A549 (cell line): ENCODE results near the gene UST. TPM values are rescaled to one million over a fixed set of nuclear protein-coding genes. Genes with fewer than 3 reads are reported as not detected.

Experiments
- ATAC-seq, 2 experiments: fragments of 200-7000 bp in 1 of 2; fragments of >200 bp in 1 of 2; cut with Nextera tagmentation in 1 of 2; cut with Tn5 transposase in 1 of 2; 3 replicates each; pipeline versions ENCODE4 v1.8.0 to v1.9.1; 2018 to 2020; ENCODE audit warnings: mild to moderate bottlenecking in 1 of 2, moderate library complexity in 1 of 2
- CTCF ChIA-PET: fragments of 300-600 bp; sonication (Branson Sonifier 250); formaldehyde crosslinking; extraction: SDS; loops from one replicate; lab custom pipeline; 2021; ENCODE audit warnings: antibody characterized with exemption, inconsistent platforms; lab: Yijun Ruan, JAX
- POLR2A ChIA-PET: fragments of 350-600 bp; formaldehyde crosslinking; extraction: SDS; loops from one replicate; lab custom pipeline; 2021; ENCODE audit warnings: antibody characterized with exemption, inconsistent platforms; lab: Yijun Ruan, JAX
- DNase-seq, 2 experiments: peaks; one replicate each; pipeline versions ENCODE4 v3.0.0 to v3.0.0-alpha.2; 2011 to 2016; ENCODE audit warnings: low read depth in 1 of 2, low spot score in 1 of 2
- FAIRE-seq: peaks from 2 replicates; lab custom pipeline; 2011; peaks lifted over from hg19 to GRCh38; lab: Jason Lieb, UNC
- H3K27ac ChIP-seq, 2 experiments: fragments of >200 bp; sonication (Bioruptor Twin); formaldehyde crosslinking; 3 replicates each; pipeline ENCODE4 v1.5.1; 2016 to 2017
- H3K4me1 ChIP-seq: fragments of >200 bp; sonication (Bioruptor Twin); formaldehyde crosslinking; 3 replicates; pipeline ENCODE4 v1.6.1; 2016
- H3K4me2 ChIP-seq: fragments of >200 bp; sonication (Bioruptor Twin); formaldehyde crosslinking; 3 replicates; pipeline ENCODE4 v1.6.1; 2016
- H3K4me3 ChIP-seq: fragments of >200 bp; sonication (Bioruptor Twin); formaldehyde crosslinking; 3 replicates; pipeline ENCODE4 v1.5.1; 2016
- H3K9me3 ChIP-seq: fragments of >200 bp; sonication (Bioruptor Twin); formaldehyde crosslinking; 3 replicates; pipeline ENCODE4 v1.6.1; 2016
- CBX2 ChIP-seq: fragments of 200-600 bp; sonication (generic); IDR thresholded peaks from 2 replicates; pipeline ENCODE4 v1.6.1; 2016; ENCODE audit warnings: low read depth, mild to moderate bottlenecking, borderline replicate concordance
- CHD4 ChIP-seq: fragments of 200-600 bp; sonication (generic); IDR thresholded peaks from 2 replicates; pipeline ENCODE4 v1.6.1; 2016; ENCODE audit warnings: antibody characterized with exemption, mild to moderate bottlenecking, borderline replicate concordance
- CTCF ChIP-seq: fragments of >200 bp; sonication (Bioruptor Twin); formaldehyde crosslinking; IDR thresholded peaks from 3 replicates; pipeline ENCODE4 v1.5.1; 2016
- EHMT2 ChIP-seq: fragments of 200-600 bp; sonication (generic); IDR thresholded peaks from 2 replicates; pipeline ENCODE4 v1.6.1; 2016; ENCODE audit warnings: antibody characterized with exemption, low read depth, mild to moderate bottlenecking, moderate library complexity
- HEYL ChIP-seq: fragments of 250-450 bp; sonication (Bioruptor Pico); IDR thresholded peaks from 2 replicates; pipeline ENCODE4 v1.8.0; 2021; ENCODE audit warnings: mild to moderate bottlenecking, moderate library complexity
- HOXA7 ChIP-seq: fragments of 250-450 bp; sonication (Bioruptor Pico); IDR thresholded peaks from 2 replicates; pipeline ENCODE4 v1.5.0; 2020; ENCODE audit warnings: mild to moderate bottlenecking, moderate library complexity
- HOXB5 ChIP-seq: fragments of 250-450 bp; sonication (Bioruptor Pico); IDR thresholded peaks from 2 replicates; pipeline ENCODE4 v1.5.0; 2020; ENCODE audit warnings: mild to moderate bottlenecking, moderate library complexity
- JUN ChIP-seq, 2 experiments: fragments of >200 bp; sonication (Bioruptor Twin); formaldehyde crosslinking; IDR thresholded peaks; 2 replicates in 1 of 2; 3 replicates in 1 of 2; pipeline ENCODE4 v1.6.1; 2016 to 2017
- JUNB ChIP-seq: fragments of >200 bp; sonication (Bioruptor Twin); formaldehyde crosslinking; IDR thresholded peaks from 2 replicates; pipeline ENCODE4 v1.6.1; 2016
- MAZ ChIP-seq: fragments of 150-350 bp; IDR thresholded peaks from 2 replicates; pipeline ENCODE4 v1.6.1; 2014; ENCODE audit warnings: antibody characterized with exemption, low read depth, low read length, borderline replicate concordance
- NFE2L2 ChIP-seq: fragments of 150-350 bp; conservative IDR thresholded peaks from 2 replicates; pipeline ENCODE4 v1.6.1; 2014; ENCODE audit warnings: low read length
- NPAS2 ChIP-seq: fragments of 250-450 bp; sonication (Bioruptor Pico); IDR thresholded peaks from 2 replicates; pipeline ENCODE4 v1.8.0; 2022; ENCODE audit warnings: mild to moderate bottlenecking, moderate library complexity, borderline replicate concordance
- SMC3 ChIP-seq: fragments of >200 bp; sonication (Bioruptor Twin); formaldehyde crosslinking; IDR thresholded peaks from 3 replicates; pipeline ENCODE4 v1.6.1; 2018; ENCODE audit warnings: inconsistent platforms
- TFCP2L1 ChIP-seq: fragments of 250-450 bp; sonication (Bioruptor Pico); IDR thresholded peaks from 2 replicates; pipeline ENCODE4 v1.5.0; 2021; ENCODE audit warnings: mild to moderate bottlenecking
- ZFP36 ChIP-seq: fragments of 450-650 bp; IDR thresholded peaks from 2 replicates; pipeline ENCODE4 v1.6.1; 2014; ENCODE audit warnings: borderline replicate concordance; ENCODE audit not compliant: partially characterized antibody
- ZSCAN20 ChIP-seq: fragments of 250-450 bp; sonication (Bioruptor Pico); IDR thresholded peaks from 2 replicates; pipeline ENCODE4 v1.8.0; 2022; ENCODE audit warnings: mild to moderate bottlenecking, moderate library complexity
- WGBS: methylation state at CpG from one replicate; pipeline ENCODE4 v1.1.6; 2017; ENCODE audit errors: missing lambda C conversion rate; 5-methylcytosine and 5-hydroxymethylcytosine counted together
- polyA plus RNA-seq, 4 experiments: library from polyadenylated mRNA; depleted of rRNA in 3 of 4; stranded (reverse); fragments of >200 nt; fragmentation: RNase III in 1 of 4; extraction: RNeasy Plus Mini Kit Qiagen cat#74134 plus additional on column Dnase treatment in 1 of 4; gene quantifications; 2 replicates in 3 of 4; 3 replicates in 1 of 4; pipeline ENCODE4 v1.2.3, GENCODE V29; 2011 to 2017
- TF ChIP-seq, protein P1 (sequence below): fragments of 200-600 bp; sonication (generic); IDR thresholded peaks from 2 replicates; pipeline ENCODE4 v1.6.1; 2016; ENCODE audit warnings: antibody characterized with exemption, mild to moderate bottlenecking, moderate library complexity

UST gene
- polyA plus RNA-seq, 2 of the 4 experiments (the other 2 are of a cell fraction), result 0.54 to 1.7 TPM

GRCh38 chr6:149109397-149110070 lies 362.7 kb downstream of the UST start:
- Histone ChIP-seq H3K4me1 (no peaks in the 10 kb centered on the region), H3K4me2 (no peak overlapping the region), H3K9me3 (no peaks in the 10 kb centered on the region)
- no peak for ATAC-seq
- TF ChIP-seq MAZ (no peak), JUNB (no peak), HOXA7 (CRISPR knock-in tag) (no peak), TFCP2L1 (CRISPR knock-in tag) (no peak), SMC3 (no peak), EHMT2 (no peak)
- TF ChIP-seq, all 56 proteins: peak for 0
- FAIRE-seq (no peak), DNase-seq (no peak)
- 49% methylated on average over 4 of the region's 5 CpGs for WGBS
- no peak overlapping the region for H3K4me3 ChIP-seq
- ChIA-PET POLR2A (no interaction called here), CTCF (no interaction called here)
- no peak overlapping the region for H3K27ac ChIP-seq

DNA sequence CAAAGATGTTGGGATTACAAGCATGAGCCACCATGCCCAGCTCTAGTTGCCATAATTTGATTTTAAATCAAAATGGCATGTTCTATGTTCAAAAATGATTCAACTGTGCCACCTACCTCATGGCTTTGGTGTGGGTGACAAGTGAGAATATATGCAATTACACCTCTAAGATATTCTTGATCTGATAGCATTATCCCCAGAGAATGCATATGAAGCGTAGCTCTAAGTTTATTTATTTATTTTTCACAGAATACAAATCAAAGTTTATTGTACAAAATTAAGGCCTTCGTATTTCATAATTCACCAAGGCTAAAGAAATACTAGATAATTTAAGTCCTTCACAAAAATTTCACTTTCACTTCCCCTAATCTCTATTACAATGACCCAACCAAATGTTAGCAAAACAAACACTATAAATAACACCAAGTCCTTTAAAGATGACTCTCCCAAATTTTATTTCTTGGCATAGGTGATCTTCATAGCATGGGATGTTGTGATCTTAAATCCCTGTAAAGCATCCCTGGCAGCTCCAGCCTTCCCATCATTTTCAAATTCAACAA lies 364.8 kb downstream of the UST start:
- Histone ChIP-seq H3K9me3 (no peaks in the 10 kb centered on the region), H3K4me1 (no peaks in the 10 kb centered on the region), H3K4me3 (no peak overlapping the region), H3K27ac (no peak overlapping the region), H3K4me2 (no peak overlapping the region)
- 69% methylated on average over 2 of the region's 2 CpGs for WGBS
- no peak for TF ChIP-seq NFE2L2
- TF ChIP-seq HEYL (CRISPR knock-in tag), result no peak
- DNase-seq (no peak), ATAC-seq (no peak), FAIRE-seq (no peak)
- POLR2A ChIA-PET, result no interaction called here
- CTCF ChIA-PET, result interaction anchor here (0.6 kb wide), 1 partner anchor 274 kb away, joined by 3 read pairs; no protein-coding TSS in a partner anchor

GRCh38 chr6:149112976-149113375 lies 366.1 kb downstream of the UST start:
- Histone ChIP-seq H3K27ac (no peak overlapping the region), H3K9me3 (no peaks in the 10 kb centered on the region), H3K4me1 (no peaks in the 10 kb centered on the region), H3K4me2 (no peak overlapping the region), H3K4me3 (no peak overlapping the region)
- FAIRE-seq (no peak), ATAC-seq (no peak), DNase-seq (no peak)
- TF ChIP-seq CTCF (no peak), JUN (IDR thresholded peaks at IDR 0.05) (no peak), NPAS2 (CRISPR knock-in tag) (no peak), CBX2 (no peak), ZSCAN20 (CRISPR knock-in tag) (no peak), CHD4 (no peak), HOXB5 (CRISPR knock-in tag) (no peak), ZFP36 (no peak)
- TF ChIP-seq, protein P1, sequence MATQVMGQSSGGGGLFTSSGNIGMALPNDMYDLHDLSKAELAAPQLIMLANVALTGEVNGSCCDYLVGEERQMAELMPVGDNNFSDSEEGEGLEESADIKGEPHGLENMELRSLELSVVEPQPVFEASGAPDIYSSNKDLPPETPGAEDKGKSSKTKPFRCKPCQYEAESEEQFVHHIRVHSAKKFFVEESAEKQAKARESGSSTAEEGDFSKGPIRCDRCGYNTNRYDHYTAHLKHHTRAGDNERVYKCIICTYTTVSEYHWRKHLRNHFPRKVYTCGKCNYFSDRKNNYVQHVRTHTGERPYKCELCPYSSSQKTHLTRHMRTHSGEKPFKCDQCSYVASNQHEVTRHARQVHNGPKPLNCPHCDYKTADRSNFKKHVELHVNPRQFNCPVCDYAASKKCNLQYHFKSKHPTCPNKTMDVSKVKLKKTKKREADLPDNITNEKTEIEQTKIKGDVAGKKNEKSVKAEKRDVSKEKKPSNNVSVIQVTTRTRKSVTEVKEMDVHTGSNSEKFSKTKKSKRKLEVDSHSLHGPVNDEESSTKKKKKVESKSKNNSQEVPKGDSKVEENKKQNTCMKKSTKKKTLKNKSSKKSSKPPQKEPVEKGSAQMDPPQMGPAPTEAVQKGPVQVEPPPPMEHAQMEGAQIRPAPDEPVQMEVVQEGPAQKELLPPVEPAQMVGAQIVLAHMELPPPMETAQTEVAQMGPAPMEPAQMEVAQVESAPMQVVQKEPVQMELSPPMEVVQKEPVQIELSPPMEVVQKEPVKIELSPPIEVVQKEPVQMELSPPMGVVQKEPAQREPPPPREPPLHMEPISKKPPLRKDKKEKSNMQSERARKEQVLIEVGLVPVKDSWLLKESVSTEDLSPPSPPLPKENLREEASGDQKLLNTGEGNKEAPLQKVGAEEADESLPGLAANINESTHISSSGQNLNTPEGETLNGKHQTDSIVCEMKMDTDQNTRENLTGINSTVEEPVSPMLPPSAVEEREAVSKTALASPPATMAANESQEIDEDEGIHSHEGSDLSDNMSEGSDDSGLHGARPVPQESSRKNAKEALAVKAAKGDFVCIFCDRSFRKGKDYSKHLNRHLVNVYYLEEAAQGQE, result no peak
- 47% methylated on average over 2 of the region's 2 CpGs for WGBS
- ChIA-PET CTCF (interaction anchor here (0.9 kb wide), 1 partner anchor 26 kb away, joined by 3 read pairs; no protein-coding TSS in a partner anchor), POLR2A (no interaction called here)
